ENCODE results near the gene CPHXL2. TPM values are rescaled to one million over a fixed set of nuclear protein-coding genes. Genes with fewer than 3 reads are reported as not detected.

CPHXL2 gene
- total and polyA plus RNA-seq, 4 donors: not detected

DNA sequence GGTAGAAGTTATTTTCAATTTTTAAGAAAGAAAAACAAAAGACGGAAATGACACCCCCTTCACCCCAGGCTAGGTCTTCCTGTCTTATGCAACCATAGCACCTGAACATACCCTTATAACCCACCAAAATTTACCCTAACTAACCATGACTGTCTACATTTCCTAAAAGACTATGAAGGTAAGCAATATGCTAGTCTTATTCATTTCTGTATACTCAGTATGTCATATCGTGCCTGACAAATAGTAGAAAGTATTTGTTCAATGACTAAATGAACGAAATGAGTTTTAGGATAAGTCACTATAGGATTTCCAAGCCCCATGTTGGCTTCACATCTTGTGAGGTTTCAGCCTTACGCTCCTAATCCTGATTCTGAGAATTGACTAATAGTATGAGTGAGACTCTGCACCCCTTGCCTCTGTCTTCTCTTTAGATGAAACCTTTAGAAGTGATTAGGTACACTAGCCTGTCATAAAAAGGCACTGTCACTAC lies 60.2 kb downstream of the CPHXL2 start:
- TF ChIP-seq, protein P1, sequence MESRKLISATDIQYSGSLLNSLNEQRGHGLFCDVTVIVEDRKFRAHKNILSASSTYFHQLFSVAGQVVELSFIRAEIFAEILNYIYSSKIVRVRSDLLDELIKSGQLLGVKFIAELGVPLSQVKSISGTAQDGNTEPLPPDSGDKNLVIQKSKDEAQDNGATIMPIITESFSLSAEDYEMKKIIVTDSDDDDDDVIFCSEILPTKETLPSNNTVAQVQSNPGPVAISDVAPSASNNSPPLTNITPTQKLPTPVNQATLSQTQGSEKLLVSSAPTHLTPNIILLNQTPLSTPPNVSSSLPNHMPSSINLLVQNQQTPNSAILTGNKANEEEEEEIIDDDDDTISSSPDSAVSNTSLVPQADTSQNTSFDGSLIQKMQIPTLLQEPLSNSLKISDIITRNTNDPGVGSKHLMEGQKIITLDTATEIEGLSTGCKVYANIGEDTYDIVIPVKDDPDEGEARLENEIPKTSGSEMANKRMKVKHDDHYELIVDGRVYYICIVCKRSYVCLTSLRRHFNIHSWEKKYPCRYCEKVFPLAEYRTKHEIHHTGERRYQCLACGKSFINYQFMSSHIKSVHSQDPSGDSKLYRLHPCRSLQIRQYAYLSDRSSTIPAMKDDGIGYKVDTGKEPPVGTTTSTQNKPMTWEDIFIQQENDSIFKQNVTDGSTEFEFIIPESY (IDR thresholded peaks at IDR 0.05): no peak
- TF ChIP-seq HNF4A (conservative IDR thresholded peaks at IDR 0.05) (no peak), RAD21 (IDR thresholded peaks at IDR 0.05) (no peak), FOXA1 (IDR thresholded peaks at IDR 0.05) (no peak), SP1 (IDR thresholded peaks at IDR 0.05) (no peak), YY1 (IDR thresholded peaks at IDR 0.05) (no peak), HNF4G (IDR thresholded peaks at IDR 0.05) (no peak), RXRA (IDR thresholded peaks at IDR 0.05) (no peak), GABPA (IDR thresholded peaks at IDR 0.05 in 1 of 2, conservative IDR thresholded peaks at IDR 0.05 in 1 of 2) (no peak), NR2F2 (IDR thresholded peaks at IDR 0.05) (no peak), FOXA2 (IDR thresholded peaks at IDR 0.05) (no peak), TAF1 (conservative IDR thresholded peaks at IDR 0.05) (no peak), EGR1 (IDR thresholded peaks at IDR 0.05; ENCODE audit: low read depth in 2 of 2) (no peak)
- TF ChIP-seq, protein P2, sequence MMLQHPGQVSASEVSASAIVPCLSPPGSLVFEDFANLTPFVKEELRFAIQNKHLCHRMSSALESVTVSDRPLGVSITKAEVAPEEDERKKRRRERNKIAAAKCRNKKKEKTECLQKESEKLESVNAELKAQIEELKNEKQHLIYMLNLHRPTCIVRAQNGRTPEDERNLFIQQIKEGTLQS (IDR thresholded peaks at IDR 0.05): no peak
- TF ChIP-seq, protein P3, sequence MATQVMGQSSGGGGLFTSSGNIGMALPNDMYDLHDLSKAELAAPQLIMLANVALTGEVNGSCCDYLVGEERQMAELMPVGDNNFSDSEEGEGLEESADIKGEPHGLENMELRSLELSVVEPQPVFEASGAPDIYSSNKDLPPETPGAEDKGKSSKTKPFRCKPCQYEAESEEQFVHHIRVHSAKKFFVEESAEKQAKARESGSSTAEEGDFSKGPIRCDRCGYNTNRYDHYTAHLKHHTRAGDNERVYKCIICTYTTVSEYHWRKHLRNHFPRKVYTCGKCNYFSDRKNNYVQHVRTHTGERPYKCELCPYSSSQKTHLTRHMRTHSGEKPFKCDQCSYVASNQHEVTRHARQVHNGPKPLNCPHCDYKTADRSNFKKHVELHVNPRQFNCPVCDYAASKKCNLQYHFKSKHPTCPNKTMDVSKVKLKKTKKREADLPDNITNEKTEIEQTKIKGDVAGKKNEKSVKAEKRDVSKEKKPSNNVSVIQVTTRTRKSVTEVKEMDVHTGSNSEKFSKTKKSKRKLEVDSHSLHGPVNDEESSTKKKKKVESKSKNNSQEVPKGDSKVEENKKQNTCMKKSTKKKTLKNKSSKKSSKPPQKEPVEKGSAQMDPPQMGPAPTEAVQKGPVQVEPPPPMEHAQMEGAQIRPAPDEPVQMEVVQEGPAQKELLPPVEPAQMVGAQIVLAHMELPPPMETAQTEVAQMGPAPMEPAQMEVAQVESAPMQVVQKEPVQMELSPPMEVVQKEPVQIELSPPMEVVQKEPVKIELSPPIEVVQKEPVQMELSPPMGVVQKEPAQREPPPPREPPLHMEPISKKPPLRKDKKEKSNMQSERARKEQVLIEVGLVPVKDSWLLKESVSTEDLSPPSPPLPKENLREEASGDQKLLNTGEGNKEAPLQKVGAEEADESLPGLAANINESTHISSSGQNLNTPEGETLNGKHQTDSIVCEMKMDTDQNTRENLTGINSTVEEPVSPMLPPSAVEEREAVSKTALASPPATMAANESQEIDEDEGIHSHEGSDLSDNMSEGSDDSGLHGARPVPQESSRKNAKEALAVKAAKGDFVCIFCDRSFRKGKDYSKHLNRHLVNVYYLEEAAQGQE (IDR thresholded peaks at IDR 0.05): no peak
- TF ChIP-seq, protein P4, sequence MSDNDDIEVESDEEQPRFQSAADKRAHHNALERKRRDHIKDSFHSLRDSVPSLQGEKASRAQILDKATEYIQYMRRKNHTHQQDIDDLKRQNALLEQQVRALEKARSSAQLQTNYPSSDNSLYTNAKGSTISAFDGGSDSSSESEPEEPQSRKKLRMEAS (IDR thresholded peaks at IDR 0.05): no peak
- Histone ChIP-seq H3K36me3 (ENCODE audit: control insufficient read depth in 4 of 4, insufficient read depth in 3 of 4, low read depth in 1 of 4, low read length in 3 of 4) (peaks cover 4 to 49% (median 32%) of the 10 kb centered on the region in 4 donors), H3K27me3 (ENCODE audit: control insufficient read depth in 4 of 4, insufficient read depth in 4 of 4, low read length in 3 of 4) (no peaks in the 10 kb centered on the region), H3K4me3 (ENCODE audit: low read depth in 1 of 3, low read length in 3 of 3) (no peak overlapping the region), H3K9me3 (ENCODE audit: control insufficient read depth in 4 of 4, low read length in 3 of 4) (no peaks in the 10 kb centered on the region), H3K4me1 (ENCODE audit: control insufficient read depth in 4 of 4, insufficient read depth in 4 of 4, low read length in 3 of 4) (peaks cover 0 to under 1% (median under 1%) of the 10 kb centered on the region in 4 donors), H3K9ac (ENCODE audit: low read depth in 1 of 2, low read length in 2 of 2) (no peak overlapping the region), H3K27ac (ENCODE audit: low read depth in 1 of 2, low read length in 2 of 2) (no peak overlapping the region)
- no peak for DNase-seq (ENCODE audit: low spot score)
- 92% methylated on average over 4 of the region's 4 CpGs for WGBS

DNA sequence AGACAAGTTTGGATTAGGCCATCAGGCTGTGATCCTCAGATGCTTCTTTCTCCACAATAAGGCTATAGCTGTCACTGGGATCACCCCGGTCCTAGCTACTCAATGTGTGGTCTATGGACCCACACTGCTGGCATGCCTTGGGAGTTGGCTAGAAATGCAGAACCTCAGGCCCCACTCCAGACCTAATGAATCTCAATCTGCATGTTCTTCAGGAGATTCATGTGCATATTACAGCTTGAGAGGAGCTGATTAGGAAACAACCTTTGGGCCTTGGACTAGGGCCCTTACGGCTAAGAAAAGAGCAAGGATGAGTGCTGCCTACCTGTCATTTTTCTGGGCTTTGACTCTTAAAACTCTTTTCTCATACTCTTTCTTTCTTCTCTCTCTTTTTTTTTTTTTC lies 61.2 kb downstream of the CPHXL2 start:
- no peak overlapping the region for H3K4me3 ChIP-seq (ENCODE audit: low read depth in 1 of 3, low read length in 3 of 3)
- H3K4me1 ChIP-seq (ENCODE audit: control insufficient read depth in 4 of 4, insufficient read depth in 4 of 4, low read length in 3 of 4): no peaks in the 10 kb centered on the region
- no peak for DNase-seq (ENCODE audit: low spot score)
- H3K27ac ChIP-seq (ENCODE audit: low read depth in 1 of 2, low read length in 2 of 2): no peak overlapping the region
- H3K9ac ChIP-seq (ENCODE audit: low read depth in 1 of 2, low read length in 2 of 2): no peak overlapping the region
- 98% methylated on average over 2 of the region's 2 CpGs for WGBS
- H3K9me3 ChIP-seq (ENCODE audit: control insufficient read depth in 4 of 4, low read length in 3 of 4): no peaks in the 10 kb centered on the region
- peaks cover 4 to 58% (median 34%) of the 10 kb centered on the region in 4 donors for H3K36me3 ChIP-seq (ENCODE audit: control insufficient read depth in 4 of 4, insufficient read depth in 3 of 4, low read depth in 1 of 4, low read length in 3 of 4)
- H3K27me3 ChIP-seq (ENCODE audit: control insufficient read depth in 4 of 4, insufficient read depth in 4 of 4, low read length in 3 of 4): no peaks in the 10 kb centered on the region
- TF ChIP-seq SP1 (IDR thresholded peaks at IDR 0.05) (no peak), RXRA (IDR thresholded peaks at IDR 0.05) (no peak), RAD21 (IDR thresholded peaks at IDR 0.05) (no peak), GABPA (IDR thresholded peaks at IDR 0.05 in 1 of 2, conservative IDR thresholded peaks at IDR 0.05 in 1 of 2) (no peak), NR2F2 (IDR thresholded peaks at IDR 0.05) (no peak), YY1 (IDR thresholded peaks at IDR 0.05) (no peak), HNF4A (conservative IDR thresholded peaks at IDR 0.05) (no peak), JUND (IDR thresholded peaks at IDR 0.05) (no peak), HNF4G (IDR thresholded peaks at IDR 0.05) (no peak)
- TF ChIP-seq, protein P1 (IDR thresholded peaks at IDR 0.05): no peak
- TF ChIP-seq, protein P5, sequence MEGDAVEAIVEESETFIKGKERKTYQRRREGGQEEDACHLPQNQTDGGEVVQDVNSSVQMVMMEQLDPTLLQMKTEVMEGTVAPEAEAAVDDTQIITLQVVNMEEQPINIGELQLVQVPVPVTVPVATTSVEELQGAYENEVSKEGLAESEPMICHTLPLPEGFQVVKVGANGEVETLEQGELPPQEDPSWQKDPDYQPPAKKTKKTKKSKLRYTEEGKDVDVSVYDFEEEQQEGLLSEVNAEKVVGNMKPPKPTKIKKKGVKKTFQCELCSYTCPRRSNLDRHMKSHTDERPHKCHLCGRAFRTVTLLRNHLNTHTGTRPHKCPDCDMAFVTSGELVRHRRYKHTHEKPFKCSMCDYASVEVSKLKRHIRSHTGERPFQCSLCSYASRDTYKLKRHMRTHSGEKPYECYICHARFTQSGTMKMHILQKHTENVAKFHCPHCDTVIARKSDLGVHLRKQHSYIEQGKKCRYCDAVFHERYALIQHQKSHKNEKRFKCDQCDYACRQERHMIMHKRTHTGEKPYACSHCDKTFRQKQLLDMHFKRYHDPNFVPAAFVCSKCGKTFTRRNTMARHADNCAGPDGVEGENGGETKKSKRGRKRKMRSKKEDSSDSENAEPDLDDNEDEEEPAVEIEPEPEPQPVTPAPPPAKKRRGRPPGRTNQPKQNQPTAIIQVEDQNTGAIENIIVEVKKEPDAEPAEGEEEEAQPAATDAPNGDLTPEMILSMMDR (IDR thresholded peaks at IDR 0.05; ENCODE audit: low read depth, low read length, missing input control): no peak
- TF ChIP-seq, protein P2 (IDR thresholded peaks at IDR 0.05): no peak
- TF ChIP-seq, protein P4 (IDR thresholded peaks at IDR 0.05): no peak
